ENCODE data around the gene HUS1B. TPM values are rescaled to one million over a fixed set of nuclear protein-coding genes. Genes with fewer than 3 reads are reported as not detected.
A peak's percentile ranks its signal among the peaks of the same experiment; 100 is the strongest.

Gene HUS1B
- total RNA-seq, 2 experiments from 2014 or later, result 2.2 to 3.1 TPM

DNA sequence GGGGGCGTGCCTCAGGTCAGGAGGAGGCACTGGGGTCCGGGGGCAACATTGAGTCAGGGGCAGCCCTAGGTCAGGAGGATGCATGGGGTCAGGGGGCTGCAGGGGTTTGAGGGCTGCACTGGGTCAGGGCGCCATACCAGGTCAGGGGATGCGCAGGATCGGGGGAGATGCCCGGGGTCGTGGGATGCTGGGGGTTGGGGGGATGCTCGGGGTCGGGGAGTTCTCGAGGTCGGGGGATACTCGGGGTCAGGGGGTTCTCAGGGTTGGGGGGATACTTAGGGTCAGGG is 36.8 kb upstream of the HUS1B start:
- intact Hi-C loops (cut with DNase I, micrococcal nuclease), result loop anchor here (2.0 to 5.0 kb wide), 3 partner anchors 17 to 1549 kb away; partner anchors contain the start of gene DUSP22 (in 1 of the 2)
- Mint-ChIP-seq H3K4me1 (ENCODE audit: low read depth) (peaks cover 24% of the 10 kb centered on the region), H3K27me3 (no peaks in the 10 kb centered on the region), H3K27ac (no peak overlapping the region), H3K36me3 (ENCODE audit: low read depth) (peaks cover 21% of the 10 kb centered on the region), H3K9me3 (no peaks in the 10 kb centered on the region), H3K4me3 (peak overlapping the region; percentile 97)
- TF ChIP-seq CTCF (IDR thresholded peaks at IDR 0.05), result no peak
- H3K27me3 ChIP-seq (ENCODE audit: control insufficient read depth in 1 of 2, insufficient read depth in 2 of 2, low read length in 2 of 2), result no peaks in the 10 kb centered on the region
- ATAC-seq (ENCODE audit: poor library complexity), result no peak
- POLR2A ChIA-PET, result interaction anchor here (0.9 to 2.6 kb wide), 6 partner anchors 9 to 201 kb away, joined by 3 to 27 read pairs (median 6); no protein-coding TSS in a partner anchor
- H3K9me3 ChIP-seq (ENCODE audit: control insufficient read depth in 1 of 2, insufficient read depth in 1 of 2, low read length in 2 of 2), result no peaks in the 10 kb centered on the region
- DNase-seq, result peak in 1 of 14 experiments; percentile 33
- H3K36me3 ChIP-seq (ENCODE audit: insufficient read depth, low read length), result peaks cover 11% of the 10 kb centered on the region
- CTCF ChIA-PET, result no interaction called here
- H3K27ac ChIP-seq (ENCODE audit: low read depth in 1 of 2, low read length in 2 of 2), result no peak overlapping the region
- H3K4me1 ChIP-seq (ENCODE audit: insufficient read depth, low read length), result peaks cover 25% of the 10 kb centered on the region
- peak overlapping the region; percentile 78 for H3K4me3 ChIP-seq (ENCODE audit: low read length)

- no peak for TF ChIP-seq CTCF (IDR thresholded peaks at IDR 0.05)
- H3K36me3 Mint-ChIP-seq (ENCODE audit: low read depth), result peaks cover 21% of the 10 kb centered on the region
- Histone ChIP-seq H3K9me3 (ENCODE audit: control insufficient read depth in 1 of 2, insufficient read depth in 1 of 2, low read length in 2 of 2) (no peaks in the 10 kb centered on the region), H3K27me3 (ENCODE audit: control insufficient read depth in 1 of 2, insufficient read depth in 2 of 2, low read length in 2 of 2) (no peaks in the 10 kb centered on the region), H3K4me3 (ENCODE audit: low read length) (peak within 1 kb of the TSS; percentile 78), H3K4me1 (ENCODE audit: insufficient read depth, low read length) (peaks cover 29% of the 10 kb centered on the region), H3K27ac (ENCODE audit: low read depth in 1 of 2, low read length in 2 of 2) (peak within 1 kb of the TSS; percentile 81 to 87), H3K36me3 (ENCODE audit: insufficient read depth, low read length) (peaks cover 17% of the 10 kb centered on the region)
- CTCF ChIA-PET, result interaction anchor here (1.4 kb wide), 1 partner anchor 29 kb away, joined by 8 read pairs; no protein-coding TSS in a partner anchor
- H3K4me3 Mint-ChIP-seq, result peak within 1 kb of the TSS; percentile 97
- POLR2A ChIA-PET, result interaction anchor here (0.9 to 2.6 kb wide), 12 partner anchors 9 to 302 kb away, joined by 3 to 27 read pairs (median 4); partner anchors contain the start of gene IRF4
- H3K27me3 Mint-ChIP-seq, result no peaks in the 10 kb centered on the region
- ATAC-seq (ENCODE audit: poor library complexity) (peak; percentile 77), DNase-seq (peak; percentile 66 to 90 (median 78))
- no peaks in the 10 kb centered on the region for H3K9me3 Mint-ChIP-seq
- peaks cover 24% of the 10 kb centered on the region for H3K4me1 Mint-ChIP-seq (ENCODE audit: low read depth)
- H3K27ac Mint-ChIP-seq, result peak within 1 kb of the TSS; percentile 96
- intact Hi-C loops (cut with DNase I, micrococcal nuclease), result loop anchor here (2.0 to 5.0 kb wide), 3 partner anchors 18 to 1549 kb away; partner anchors contain the start of gene DUSP22 (in 1 of the 2)
These were observed 36.2 kb upstream of the HUS1B start, which contains the start of gene EXOC2 for GRCh38 chr6:692858-693722. EXOC2 (minus strand) TSS chr6:693139; CDS start chr6:637818, 55,321 bp downstream.

- Mint-ChIP-seq H3K27me3 (no peaks in the 10 kb centered on the region), H3K27ac (peak overlapping the region; percentile 96), H3K4me1 (ENCODE audit: low read depth) (peaks cover 24% of the 10 kb centered on the region), H3K4me3 (peak overlapping the region; percentile 97), H3K36me3 (ENCODE audit: low read depth) (peaks cover 21% of the 10 kb centered on the region), H3K9me3 (no peaks in the 10 kb centered on the region)
- peak; percentile 90 for ATAC-seq (ENCODE audit: poor library complexity)
- H3K27ac ChIP-seq (ENCODE audit: low read depth in 1 of 2, low read length in 2 of 2), result peak overlapping the region; percentile 81 to 87
- no peaks in the 10 kb centered on the region for H3K27me3 ChIP-seq (ENCODE audit: control insufficient read depth in 1 of 2, insufficient read depth in 2 of 2, low read length in 2 of 2)
- no peak for TF ChIP-seq CTCF (IDR thresholded peaks at IDR 0.05)
- peak overlapping the region; percentile 78 for H3K4me3 ChIP-seq (ENCODE audit: low read length)
- no peaks in the 10 kb centered on the region for H3K9me3 ChIP-seq (ENCODE audit: control insufficient read depth in 1 of 2, insufficient read depth in 1 of 2, low read length in 2 of 2)
- DNase-seq, result peak; percentile 35 to 89 (median 70)
- ChIA-PET CTCF (interaction anchor here (1.4 kb wide), 1 partner anchor 30 kb away, joined by 8 read pairs; no protein-coding TSS in a partner anchor), POLR2A (interaction anchor here (0.8 to 2.6 kb wide), 11 partner anchors 9 to 301 kb away, joined by 3 to 27 read pairs (median 3); partner anchors contain the start of gene IRF4)
- H3K4me1 ChIP-seq (ENCODE audit: insufficient read depth, low read length), result peaks cover 30% of the 10 kb centered on the region
- H3K36me3 ChIP-seq (ENCODE audit: insufficient read depth, low read length), result peaks cover 20% of the 10 kb centered on the region
- intact Hi-C loops (cut with DNase I, micrococcal nuclease), result loop anchor here (2.0 to 5.0 kb wide), 3 partner anchors 18 to 1550 kb away; partner anchors contain the start of gene DUSP22 (in 1 of the 2)
These were observed 35.5 kb upstream of the HUS1B start for GRCh38 chr6:692356-692851.

Data from CD4-positive, alpha-beta T cell (primary cell).